ENCODE results near the gene EPC2.
"Not testable (repeated sequence)": the region's sequence is repeated elsewhere in the genome, so short reads cannot be mapped to it uniquely, and the experiment has no call there.

The EPC2 gene

GRCh38 chr2:148644883-148645538 lies 460 bp downstream of the EPC2 start:
- TF ChIP-seq REST (IDR thresholded peaks at IDR 0.05; ENCODE audit: insufficient replicate concordance, low read depth), result no peak
- no peak for TF ChIP-seq CTCF (IDR thresholded peaks at IDR 0.05; ENCODE audit: insufficient read depth, low read length)
- TF ChIP-seq GABPA (IDR thresholded peaks at IDR 0.05; ENCODE audit: low read depth), result no peak
- TF ChIP-seq POLR2AphosphoS5 (IDR thresholded peaks at IDR 0.05; ENCODE audit: low read depth), result peak; percentile 65; the same call in 1 of the 2 replicates
- TF ChIP-seq SPI1 (IDR thresholded peaks at IDR 0.05; ENCODE audit: borderline replicate concordance, low read depth), result no peak
- H3K27me3 ChIP-seq (ENCODE audit: insufficient read depth, poor library complexity, severe bottlenecking), result no peaks in the 10 kb centered on the region

GRCh38 chr2:148645539-148646230 lies 1.1 kb downstream of the EPC2 start:
- peak overlapping the region; percentile 94 for H3K4me3 ChIP-seq (replicated peaks; ENCODE audit: insufficient read depth, low read length)
- H3K27me3 ChIP-seq (ENCODE audit: insufficient read depth, poor library complexity, severe bottlenecking), result no peaks in the 10 kb centered on the region
- DNase-seq (ENCODE audit: low read depth in 1 of 2, low spot score in 1 of 2), result peak; percentile 56 to 73
- peak overlapping the region; percentile 92 for H3K27ac ChIP-seq (replicated peaks)
- no peak for TF ChIP-seq GABPA (IDR thresholded peaks at IDR 0.05; ENCODE audit: low read depth)
- TF ChIP-seq REST (IDR thresholded peaks at IDR 0.05; ENCODE audit: insufficient replicate concordance, low read depth), result no peak
- TF ChIP-seq POLR2AphosphoS5 (IDR thresholded peaks at IDR 0.05; ENCODE audit: low read depth), result no peak
- no peak for TF ChIP-seq CTCF (IDR thresholded peaks at IDR 0.05; ENCODE audit: insufficient read depth, low read length)
- no peak for TF ChIP-seq SPI1 (IDR thresholded peaks at IDR 0.05; ENCODE audit: borderline replicate concordance, low read depth)

More at GRCh38 chr2:148644883-148645538, 460 bp downstream of the EPC2 start:
- DNase-seq (ENCODE audit: low read depth in 1 of 2, low spot score in 1 of 2), result peak; percentile 77 to 91
- peak overlapping the region; percentile 92 for H3K27ac ChIP-seq (replicated peaks)
- H3K4me3 ChIP-seq (replicated peaks; ENCODE audit: insufficient read depth, low read length), result peak overlapping the region; percentile 94

- no peak for DNase-seq (ENCODE audit: low read depth in 1 of 2, low spot score in 1 of 2)
- Histone ChIP-seq H3K4me3 (replicated peaks; ENCODE audit: insufficient read depth, low read length) (peak overlapping the region; percentile 94), H3K27ac (replicated peaks) (no peak overlapping the region; the same call in 1 of the 2 replicates), H3K27me3 (ENCODE audit: insufficient read depth, poor library complexity, severe bottlenecking) (no peaks in the 10 kb centered on the region)
- TF ChIP-seq GABPA (IDR thresholded peaks at IDR 0.05; ENCODE audit: low read depth) (no peak), POLR2AphosphoS5 (IDR thresholded peaks at IDR 0.05; ENCODE audit: low read depth) (no peak), SPI1 (IDR thresholded peaks at IDR 0.05; ENCODE audit: borderline replicate concordance, low read depth) (no peak), REST (IDR thresholded peaks at IDR 0.05; ENCODE audit: insufficient replicate concordance, low read depth) (no peak), CTCF (IDR thresholded peaks at IDR 0.05; ENCODE audit: insufficient read depth, low read length) (no peak)
Observed at GRCh38 chr2:148646231-148646559, 1.6 kb downstream of the EPC2 start.

- not testable (repeated sequence) for H3K27ac ChIP-seq (replicated peaks); H3K4me3 ChIP-seq (replicated peaks; ENCODE audit: insufficient read depth, low read length); H3K27me3 ChIP-seq (ENCODE audit: insufficient read depth, poor library complexity, severe bottlenecking); DNase-seq (ENCODE audit: low read depth in 1 of 2, low spot score in 1 of 2)
Observed at GRCh38 chr2:148647711-148648110, 3.2 kb downstream of the EPC2 start.

Measured in HL-60 (cell line).